G401.6 (cell line): ENCODE measurements around the gene TMEM150C.
"Not testable (repeated sequence)": the region's sequence is repeated elsewhere in the genome, so short reads cannot be mapped to it uniquely, and the experiment has no call there.

ENCODE experiments used
- FAIRE-seq: peaks from 2 replicates; lab custom pipeline; 2012; peaks lifted over from hg19 to GRCh38; lab: Jason Lieb, UNC

TMEM150C gene

DNA sequence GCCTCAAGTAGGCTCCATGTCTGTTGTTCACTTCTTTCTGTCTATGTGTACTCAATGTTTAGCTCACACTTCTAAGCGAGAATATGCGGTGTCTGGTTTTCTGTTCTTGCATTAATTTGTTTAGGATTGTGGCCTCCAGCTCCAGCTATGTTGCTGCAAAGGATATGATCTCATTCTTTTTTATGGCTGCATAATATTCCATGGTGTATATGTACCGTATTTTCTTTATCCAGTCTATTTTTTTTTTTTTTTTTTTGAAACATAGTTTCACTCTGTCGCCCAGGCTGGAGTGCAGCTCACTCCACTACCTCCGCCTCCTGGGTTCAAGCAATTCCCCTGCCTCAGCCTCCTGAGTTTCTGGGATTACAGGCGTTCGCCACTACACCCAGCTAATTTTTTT is 5.7 kb upstream of the TMEM150C start:
- FAIRE-seq, result no peak

DNA sequence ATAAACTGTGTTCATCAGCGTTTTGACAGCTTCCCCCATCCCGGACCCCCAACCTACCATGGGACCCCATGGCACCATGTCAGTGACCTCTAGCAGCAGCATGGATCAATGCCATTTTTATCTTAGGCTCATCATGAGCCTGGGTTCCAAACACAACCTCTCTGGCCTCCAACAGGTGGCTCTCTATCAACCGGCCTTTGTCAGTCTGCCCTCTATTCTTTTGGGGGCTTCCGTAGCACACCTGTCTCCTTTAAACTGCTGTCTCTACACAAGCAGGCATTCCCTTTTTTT is 721 bp upstream of the TMEM150C start:
- no peak for FAIRE-seq

DNA sequence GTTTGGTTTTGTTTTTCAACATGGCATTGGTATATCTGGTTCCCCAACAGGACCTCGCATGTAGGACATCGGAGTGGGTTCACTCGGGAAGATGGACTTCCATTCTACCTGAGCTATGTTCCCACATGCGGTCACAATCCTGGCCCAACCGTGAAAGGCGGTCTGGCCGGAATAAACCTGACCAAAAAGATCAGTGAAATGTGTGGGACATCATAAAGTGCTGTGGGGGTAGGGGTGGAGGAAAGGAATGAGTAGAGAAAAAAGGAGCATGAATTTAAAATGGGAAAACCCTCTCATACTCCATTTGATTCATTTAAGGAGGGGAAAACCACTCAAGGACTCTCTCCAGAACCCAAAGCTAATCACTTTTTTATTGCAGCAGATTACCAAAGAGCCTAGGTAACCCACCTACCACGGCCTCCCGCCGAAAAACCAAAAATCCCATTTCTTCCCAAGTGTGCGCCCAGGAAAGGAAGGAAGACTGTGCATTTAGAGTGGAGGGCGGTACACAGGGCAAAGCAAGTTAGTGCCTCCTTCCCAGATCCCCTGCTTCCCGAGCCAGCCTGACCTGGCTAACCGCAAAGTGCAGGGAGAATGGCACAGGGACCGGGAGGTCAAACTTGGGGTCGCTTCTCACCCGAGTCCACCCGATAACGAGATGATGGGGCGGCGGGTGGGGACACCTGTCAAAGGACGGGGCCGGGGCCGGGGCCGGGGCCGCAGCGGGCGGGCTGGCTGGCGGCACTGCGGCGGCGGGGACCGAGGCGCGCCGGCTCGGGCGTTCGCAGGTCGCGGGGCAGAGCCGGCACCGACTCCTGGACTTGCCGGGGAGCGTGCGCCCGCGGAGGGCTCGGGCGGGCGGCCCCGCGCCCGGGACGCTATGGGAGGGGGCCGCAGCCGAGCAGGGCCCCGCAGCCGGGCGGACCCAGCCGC is 669 bp downstream of the TMEM150C start:
- FAIRE-seq, result no peak

DNA sequence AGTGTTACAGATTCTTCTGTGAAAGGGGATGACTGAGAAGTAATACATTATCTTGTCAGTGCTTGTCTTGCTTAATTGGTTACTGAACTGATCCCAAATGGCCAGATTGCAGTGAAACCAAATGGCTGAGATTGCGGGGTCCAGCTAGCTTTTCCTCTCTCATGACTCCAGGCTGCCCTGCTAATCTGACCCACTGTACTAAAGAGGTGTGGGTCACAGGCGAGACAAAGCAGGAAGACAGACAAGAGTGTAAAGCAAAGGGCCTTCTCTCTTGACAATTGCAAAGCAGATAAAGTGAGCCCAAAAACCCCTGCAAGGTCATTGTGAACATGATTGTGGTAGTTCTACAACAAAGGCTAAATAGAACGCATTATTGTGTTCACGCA is 2.1 kb downstream of the TMEM150C start:
- no peak for FAIRE-seq

DNA sequence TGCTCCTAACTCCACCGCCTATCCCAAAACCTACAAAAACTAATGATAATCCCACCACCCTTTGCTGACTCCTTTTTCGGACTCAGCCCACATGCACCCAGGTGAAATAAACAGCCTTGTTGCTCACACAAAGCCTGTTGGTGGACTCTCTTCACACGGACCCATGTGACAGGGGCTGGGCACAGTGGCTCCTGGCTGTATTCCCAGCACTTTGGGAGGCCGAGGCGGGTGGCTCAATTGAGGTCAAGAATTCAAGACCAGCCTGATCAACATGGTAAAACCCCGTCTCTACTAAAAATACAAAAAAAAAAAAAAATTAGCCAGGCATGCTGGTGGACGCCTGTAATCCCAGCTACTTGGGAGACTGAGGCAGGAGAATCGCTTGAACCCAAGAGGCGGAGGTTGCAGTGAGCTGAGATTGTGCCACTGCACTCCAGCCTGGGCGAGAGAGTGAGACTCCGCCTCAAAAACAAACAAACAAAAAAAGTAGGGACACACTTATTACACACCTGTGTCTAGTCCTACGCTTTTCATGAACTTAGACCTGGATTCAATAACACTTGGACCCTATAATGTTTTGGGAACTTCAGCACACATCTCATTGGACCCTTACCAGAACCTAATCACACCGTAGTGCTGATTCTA is 2.6 kb downstream of the TMEM150C start:
- FAIRE-seq, result not testable (repeated sequence)

DNA sequence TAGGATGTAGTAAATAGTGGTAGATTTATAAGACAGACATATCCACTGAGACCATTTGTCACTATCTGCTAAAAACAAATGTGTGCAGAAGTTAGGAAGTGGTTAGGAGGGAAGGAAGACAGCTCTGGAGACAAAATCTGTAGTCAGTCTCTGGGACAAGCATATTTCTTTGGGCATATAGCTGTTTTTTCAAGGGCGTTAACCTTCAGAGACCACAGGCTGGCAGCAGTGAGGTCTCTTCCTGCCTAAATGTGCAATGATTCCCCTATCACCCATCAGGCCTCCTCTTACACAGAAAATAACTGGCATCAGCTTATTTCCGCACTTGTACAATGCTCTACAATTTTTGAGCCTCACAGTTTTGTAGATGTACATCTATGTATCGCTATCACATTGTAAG is 6.5 kb downstream of the TMEM150C start:
- no peak for FAIRE-seq

DNA sequence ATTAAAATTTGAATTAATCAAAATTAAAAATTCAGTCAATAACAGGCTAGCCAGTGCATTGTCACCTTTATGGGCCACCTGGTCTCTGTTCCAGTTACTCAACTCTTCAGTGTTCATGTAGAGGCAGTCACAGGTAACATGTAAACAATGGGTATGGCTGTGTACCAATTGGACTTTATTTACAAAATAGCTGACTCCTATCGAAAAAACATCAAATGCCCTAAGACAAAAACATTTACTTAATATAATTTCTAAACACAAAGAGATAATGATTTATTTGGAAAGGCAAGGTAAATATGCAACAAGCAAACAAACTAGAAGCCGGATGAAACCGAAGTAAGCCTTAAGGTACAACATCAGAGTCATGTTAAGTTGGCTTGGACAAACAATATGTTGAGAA is 8.8 kb downstream of the TMEM150C start:
- no peak for FAIRE-seq

DNA sequence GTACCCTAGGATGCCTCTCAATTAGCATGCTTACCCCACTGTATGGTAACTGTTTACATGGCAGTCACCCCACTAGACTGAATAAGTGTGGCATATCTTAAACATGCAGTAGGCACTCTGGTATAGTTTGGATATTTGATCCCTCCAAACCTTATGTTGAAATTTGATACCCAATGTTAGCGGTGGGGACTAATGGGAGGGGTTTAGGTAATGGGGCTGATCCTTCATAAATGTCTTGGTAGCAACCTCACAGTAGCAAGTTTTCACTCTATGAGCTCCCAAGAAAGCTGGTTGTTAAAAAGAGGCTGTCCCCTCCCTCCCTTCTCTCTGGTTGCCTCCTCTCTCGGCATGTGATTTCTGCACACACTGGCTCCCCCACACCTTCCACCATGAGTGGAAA is 10.1 kb downstream of the TMEM150C start:
- no peak for FAIRE-seq

DNA sequence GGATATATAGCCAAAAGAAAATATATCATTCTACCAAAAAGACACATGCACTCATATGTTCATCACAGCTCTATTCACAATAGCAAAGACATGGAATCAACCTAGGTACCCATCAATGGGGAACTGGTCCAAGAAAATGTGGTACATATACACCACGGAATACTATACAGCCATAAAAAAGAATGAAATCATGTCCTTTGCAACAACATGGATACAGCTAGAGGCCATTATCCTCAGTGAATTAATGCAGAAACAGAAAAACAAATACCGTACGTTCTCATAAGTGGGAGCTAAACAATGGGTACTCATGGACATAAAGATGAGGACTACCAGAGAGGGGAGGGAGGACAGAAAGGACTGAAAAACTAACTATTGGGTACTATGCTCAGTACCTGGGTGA is 13.9 kb downstream of the TMEM150C start:
- not testable (repeated sequence) for FAIRE-seq

DNA sequence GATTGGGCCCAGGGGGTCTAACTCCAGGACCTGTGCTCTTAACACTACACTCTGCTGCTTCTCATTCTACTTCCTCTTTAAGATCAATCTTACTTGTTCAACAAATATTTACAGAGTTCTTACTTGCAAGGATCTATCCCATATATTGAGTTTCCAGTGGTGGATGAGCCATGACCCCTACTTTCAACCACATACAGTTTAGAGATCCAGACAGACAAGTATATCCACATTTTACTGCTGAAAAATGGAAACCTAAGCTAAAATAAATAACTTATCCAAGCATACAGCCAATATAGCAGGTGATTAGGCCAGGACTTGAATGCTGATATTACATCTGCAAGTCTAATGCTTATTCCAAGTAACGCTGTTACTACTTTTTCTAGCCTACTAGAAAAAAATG is 18.7 kb downstream of the TMEM150C start:
- no peak for FAIRE-seq

DNA sequence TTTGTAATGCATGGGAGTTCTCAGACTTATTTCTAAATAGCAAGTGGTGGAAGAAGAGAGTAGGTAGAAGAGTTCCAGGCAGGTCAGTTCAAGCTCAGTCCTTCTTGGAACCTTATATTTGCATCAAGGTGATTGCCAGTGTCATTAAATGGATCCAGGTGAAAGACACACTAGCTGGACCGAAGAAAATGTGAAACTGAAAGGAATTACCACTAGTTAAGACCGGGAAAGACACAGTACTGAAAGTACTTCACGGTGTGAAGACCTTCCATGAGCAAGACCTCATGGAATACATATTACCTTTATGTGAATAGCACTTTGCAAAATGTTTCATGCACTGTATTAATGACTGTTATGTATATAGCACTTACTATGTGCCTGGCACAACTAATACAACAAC is 19.1 kb downstream of the TMEM150C start:
- FAIRE-seq, result no peak

DNA sequence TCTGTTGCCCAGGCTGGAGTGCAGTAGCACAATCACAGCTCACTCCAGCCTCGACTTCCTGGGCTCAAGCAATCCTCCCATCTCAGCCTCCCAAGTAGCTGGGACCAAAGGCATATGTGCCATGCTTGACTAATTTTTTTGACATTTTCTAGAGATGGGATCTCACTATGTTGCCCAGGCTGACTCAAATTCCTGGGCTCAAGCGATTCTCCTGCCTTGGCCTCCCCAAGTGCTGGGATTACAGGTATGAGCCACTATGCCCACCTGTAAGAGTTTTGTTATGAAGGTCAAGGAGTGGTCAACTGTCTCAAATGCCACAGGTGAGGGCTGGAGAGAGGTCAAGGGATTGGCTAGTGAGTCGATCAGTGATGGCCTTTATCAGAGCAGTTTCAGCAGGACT is 32.5 kb downstream of the TMEM150C start:
- no peak for FAIRE-seq

DNA sequence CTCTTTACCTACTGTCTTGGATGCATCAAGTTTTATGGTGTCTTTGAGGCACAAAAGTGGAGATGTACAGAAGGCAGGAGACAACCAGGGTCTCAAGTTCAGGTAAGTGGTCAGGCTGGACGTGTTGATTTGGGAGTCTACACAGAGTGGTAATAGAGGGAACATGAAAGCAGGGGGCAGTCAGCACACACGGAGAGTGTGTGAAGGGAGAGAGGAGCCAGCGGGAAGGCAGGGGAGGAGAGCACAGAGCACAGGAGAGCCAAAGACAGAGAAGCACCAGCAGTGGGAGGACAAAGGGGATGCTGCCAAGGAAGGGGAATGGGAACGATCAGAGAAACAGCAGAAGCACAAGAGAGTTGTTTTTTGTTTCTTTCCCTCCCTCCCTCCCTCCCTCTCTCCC is 32.9 kb downstream of the TMEM150C start:
- FAIRE-seq, result no peak

DNA sequence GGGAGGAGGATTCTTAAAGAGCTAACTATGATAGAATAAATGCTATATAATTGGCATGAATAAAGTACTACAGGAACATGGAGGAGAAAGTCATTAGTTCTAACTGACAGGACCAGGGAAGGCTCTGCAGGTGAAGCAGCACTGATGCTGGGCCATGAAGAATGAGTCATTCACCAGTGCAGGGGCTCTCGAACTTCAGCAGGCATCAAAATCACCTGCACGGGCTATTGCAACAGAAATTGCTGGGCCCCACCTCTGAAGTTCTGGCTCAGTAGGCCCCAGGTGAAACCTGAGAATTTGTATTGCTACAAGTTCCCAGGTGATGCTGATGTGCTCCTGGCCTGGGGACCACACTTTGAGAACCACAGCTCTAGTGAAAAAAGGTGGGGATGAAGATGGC is 33.7 kb downstream of the TMEM150C start:
- FAIRE-seq, result no peak

DNA sequence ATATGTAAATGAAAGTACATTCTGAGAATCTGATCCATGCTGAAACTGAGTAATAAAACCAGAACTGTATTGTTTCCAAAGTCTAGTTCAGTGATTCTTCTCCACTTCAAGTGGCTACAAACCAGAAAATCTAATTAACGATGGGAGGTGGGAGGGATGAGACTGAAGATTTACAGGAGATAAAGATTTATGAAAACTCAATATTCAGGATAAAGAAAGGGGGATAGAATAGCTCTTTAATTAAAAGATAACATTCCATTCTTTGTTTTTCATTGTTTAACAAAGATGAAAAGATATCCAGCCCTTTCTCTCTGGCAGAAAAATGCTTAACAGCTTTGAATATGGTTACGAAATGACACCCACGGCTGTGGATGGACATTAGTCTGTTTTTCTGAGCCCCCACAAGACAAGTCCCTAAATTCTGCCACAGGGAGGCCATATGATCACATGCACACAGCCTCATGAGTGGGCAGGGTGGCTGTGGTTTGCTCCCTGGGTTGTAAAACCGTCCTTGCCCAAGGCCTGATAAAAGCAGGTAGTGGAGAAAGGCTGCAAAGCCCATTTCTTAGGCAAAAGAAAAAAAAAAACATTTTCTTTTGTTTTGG is 36.4 kb downstream of the TMEM150C start:
- no peak for FAIRE-seq

DNA sequence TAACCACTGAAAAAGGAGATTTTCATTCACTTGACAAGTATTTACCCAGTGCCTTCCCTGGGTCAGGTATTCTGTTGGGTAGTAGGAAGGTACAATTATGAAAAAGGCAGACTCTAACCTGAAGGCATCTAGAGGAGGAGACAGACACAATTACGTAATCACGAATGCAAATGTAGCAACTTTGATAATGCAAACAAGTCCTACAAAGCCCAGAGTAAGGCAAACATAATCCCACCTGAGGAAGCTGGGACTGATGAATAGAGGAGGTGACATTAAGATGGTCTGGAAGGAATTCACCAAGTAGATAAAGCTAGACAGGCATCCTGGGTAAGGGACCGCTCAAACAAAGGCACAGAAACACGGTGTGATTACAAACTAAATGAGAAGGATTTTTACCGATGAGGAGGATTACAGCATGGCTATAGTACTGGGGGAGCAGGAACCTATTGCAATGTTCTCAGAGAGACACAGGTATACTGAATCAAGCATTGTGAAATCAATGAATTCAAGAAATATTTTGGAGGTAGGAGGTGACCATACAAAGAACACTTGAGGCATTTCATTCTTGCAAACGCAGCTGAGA is 37.1 kb downstream of the TMEM150C start:
- no peak for FAIRE-seq

DNA sequence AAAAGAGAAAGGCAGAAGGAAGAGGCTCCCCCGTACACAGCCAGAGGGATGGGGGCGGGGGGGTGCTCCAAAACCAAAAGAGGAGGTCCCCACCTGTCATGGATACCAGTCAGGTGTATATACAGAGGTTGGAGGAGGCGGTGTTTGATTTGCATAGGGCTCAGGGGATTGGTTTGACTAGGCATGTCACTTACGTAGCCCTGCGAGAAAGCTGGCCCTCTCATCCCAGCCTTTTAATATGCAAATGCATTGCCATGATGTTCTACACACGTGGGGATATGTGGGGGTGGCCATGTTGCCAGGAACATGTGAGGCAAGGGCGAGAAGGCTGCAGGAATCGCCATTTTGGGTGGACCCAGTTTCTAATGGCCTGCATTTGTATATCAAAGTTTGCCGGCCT is 38.6 kb downstream of the TMEM150C start:
- FAIRE-seq, result no peak

DNA sequence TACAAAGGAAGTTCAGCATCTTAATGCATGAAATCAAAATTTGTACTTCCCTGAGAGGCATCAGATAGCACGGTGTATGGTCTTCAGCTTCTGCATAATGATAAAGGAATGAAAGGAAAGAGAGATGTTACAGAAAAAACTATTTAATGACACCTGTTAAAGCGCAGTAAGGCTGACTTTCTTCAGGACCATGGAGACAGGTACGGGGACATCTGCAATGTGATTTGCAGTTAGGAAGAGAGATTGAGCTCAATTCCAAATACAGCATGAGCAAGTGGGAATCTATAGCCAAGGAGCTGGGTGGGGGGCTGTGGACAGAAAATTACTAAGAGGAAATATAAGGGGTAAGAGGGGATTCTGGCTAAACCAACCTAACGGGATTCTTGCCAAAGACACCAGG is 39.3 kb downstream of the TMEM150C start:
- no peak for FAIRE-seq

DNA sequence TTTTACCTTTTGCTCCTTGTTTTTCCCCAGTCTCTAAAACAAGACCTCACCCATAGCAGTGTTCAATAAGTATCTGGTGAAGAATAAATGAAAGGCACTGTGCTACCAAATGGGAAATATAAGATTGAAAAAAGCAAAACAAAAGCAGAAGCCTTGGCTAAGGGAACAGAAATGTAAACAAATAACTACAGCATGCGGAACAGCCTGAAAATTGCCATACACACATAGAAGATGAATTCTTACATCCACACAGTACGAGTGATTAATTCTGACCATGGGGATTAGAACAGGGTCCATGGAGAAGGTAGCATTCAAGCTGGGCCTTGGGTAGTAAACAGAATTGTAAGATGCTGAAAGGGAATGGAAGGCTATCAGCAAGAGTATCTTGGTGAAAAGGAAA is 40.5 kb downstream of the TMEM150C start:
- FAIRE-seq, result no peak

DNA sequence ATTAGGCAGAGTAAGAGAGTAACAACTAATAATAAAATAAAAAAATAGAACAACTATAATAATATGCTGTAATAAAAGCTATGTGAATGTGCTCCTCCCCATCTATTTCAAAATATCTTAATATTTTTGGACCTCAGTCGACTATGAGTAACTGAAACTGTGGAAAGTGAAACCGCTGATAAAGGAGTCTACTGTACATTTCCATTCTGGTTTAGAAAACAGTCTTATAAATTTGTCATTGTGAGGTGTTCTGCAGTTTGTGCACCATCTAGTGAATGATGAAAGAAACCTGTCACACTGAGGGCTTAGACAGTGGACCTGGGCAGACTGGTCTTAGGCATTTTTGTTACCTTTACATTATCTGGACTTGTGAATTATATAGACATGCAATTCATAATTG is 42.0 kb downstream of the TMEM150C start:
- no peak for FAIRE-seq

DNA sequence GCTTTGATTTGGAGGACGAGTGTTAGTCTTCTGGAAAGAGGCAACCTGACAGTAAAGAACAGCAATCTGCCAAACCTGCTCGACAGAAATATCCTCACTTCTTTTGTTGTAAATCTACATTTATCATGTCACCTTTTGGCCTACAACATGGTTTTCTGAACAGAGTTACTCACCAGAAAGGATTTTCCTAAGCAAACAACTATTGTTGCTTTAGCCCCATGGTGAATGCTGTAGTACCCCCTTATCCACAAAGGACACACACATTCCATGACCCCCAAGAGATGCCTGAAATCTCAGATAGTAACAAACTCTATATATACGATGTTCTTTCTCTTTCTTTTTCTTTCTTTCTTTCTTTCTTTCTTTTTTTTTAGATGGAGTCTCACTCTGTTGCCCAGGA is 42.7 kb downstream of the TMEM150C start:
- no peak for FAIRE-seq

DNA sequence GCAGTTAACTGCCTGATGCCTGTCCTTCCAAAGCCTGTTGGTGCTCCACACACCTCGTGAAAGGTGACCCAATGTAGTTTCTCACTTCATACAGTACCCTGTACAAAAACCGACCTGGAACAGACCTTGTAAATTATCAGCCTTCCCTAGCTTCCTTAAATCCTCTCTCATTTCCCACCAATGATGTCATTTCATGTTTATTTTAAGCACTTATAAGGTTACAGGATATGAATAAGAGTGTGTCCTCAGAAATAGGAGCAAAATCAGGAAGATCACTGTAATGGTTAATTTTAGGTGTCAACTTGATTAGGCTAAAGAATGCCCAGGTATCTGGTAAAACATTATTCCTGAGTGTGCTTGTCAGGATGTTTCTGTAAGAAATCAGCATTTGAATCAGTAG is 44.7 kb downstream of the TMEM150C start:
- no peak for FAIRE-seq

DNA sequence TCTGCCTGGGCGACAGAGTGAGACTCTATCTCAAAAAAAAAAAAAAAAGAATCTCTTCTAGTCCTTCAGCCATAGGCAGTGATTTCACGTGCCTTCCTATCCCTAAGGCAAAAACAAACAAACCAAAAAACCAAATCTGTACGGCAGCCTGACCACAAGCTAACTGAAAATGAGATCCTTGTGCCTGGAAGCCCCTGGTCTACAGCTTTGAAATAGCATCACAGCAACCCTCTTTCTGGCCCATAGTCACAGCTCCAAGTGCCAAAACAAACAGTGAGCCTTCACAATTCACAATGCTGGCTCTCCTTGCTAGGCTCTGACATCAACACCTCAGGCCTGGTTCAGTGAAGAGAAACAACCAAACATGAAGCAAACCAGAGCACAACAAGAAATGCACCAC is 46.1 kb downstream of the TMEM150C start:
- no peak for FAIRE-seq
